RWPE1 (cell line): Measurements from ENCODE around the gene APOM.

ENCODE experiments used
- CTCF ChIA-PET: fragments of 350-600 bp; sonication (Branson Sonifier 250); formaldehyde crosslinking; extraction: SDS; loops from one replicate; lab custom pipeline; 2021; lab: Yijun Ruan, JAX
- POLR2A ChIA-PET: fragments of 400-600 bp; formaldehyde crosslinking; extraction: SDS; loops from one replicate; lab custom pipeline; 2020; ENCODE audit warnings: antibody characterized with exemption; ENCODE audit not compliant: low non-redundant PET; lab: Yijun Ruan, JAX
- DNase-seq: peaks from one replicate; pipeline ENCODE4 v3.0.0; 2012; ENCODE audit warnings: low spot score
- H3K27ac ChIP-seq: fragments of 450-650 bp; 2 replicates; pipeline ENCODE4 v1.5.1; 2017
- CTCF ChIP-seq: fragments of 450-650 bp; conservative IDR thresholded peaks from 2 replicates; pipeline ENCODE4 v1.5.1; 2017; ENCODE audit warnings: low read depth, mild to moderate bottlenecking

The APOM gene

GRCh38 chr6:31663961-31664789 lies 8.5 kb downstream of the APOM start:
- POLR2A ChIA-PET, result interaction anchor here (0.5 to 1.1 kb wide), 2 partner anchors 12 kb away, joined by 6 to 11 read pairs; partner anchors contain the start of gene BAG6
- peak overlapping the region; percentile 98 for H3K27ac ChIP-seq
- no peak for TF ChIP-seq CTCF
- CTCF ChIA-PET, result interaction anchor here (0.5 to 1.0 kb wide), 2 partner anchors 24 to 118 kb away, joined by 3 to 4 read pairs; partner anchors contain the start of gene ATP6V1G2
- peak; percentile 73 for DNase-seq

GRCh38 chr6:31664790-31665500 lies 9.3 kb downstream of the APOM start, which contains the start of gene GPANK1:
TSS of gene GPANK1 (minus strand) at chr6:31664997. CDS start at chr6:31664478, 519 bp downstream.
- peak within 1 kb of the TSS; percentile 98 for H3K27ac ChIP-seq
- ChIA-PET POLR2A (interaction anchor here (1.1 kb wide), 1 partner anchor 13 kb away, joined by 6 read pairs; the partner anchor contains the start of gene BAG6), CTCF (no interaction called here)
- peak; percentile 59 for DNase-seq
- no peak for TF ChIP-seq CTCF

- ChIA-PET CTCF (no interaction called here), POLR2A (interaction anchor here (0.5 to 1.1 kb wide), 2 partner anchors 13 to 1307 kb away, joined by 4 to 6 read pairs; partner anchors contain the start of gene BAG6)
- DNase-seq, result peak; percentile 96
- peak within 1 kb of the TSS; percentile 98 for H3K27ac ChIP-seq
- no peak for TF ChIP-seq CTCF
These were observed 10.0 kb downstream of the APOM start, which contains the start of gene CSNK2B for GRCh38 chr6:31665501-31666336. TSS of gene CSNK2B (plus strand) at chr6:31666080. CDS start at chr6:31666832, 752 bp downstream.

- no peak for DNase-seq
- H3K27ac ChIP-seq, result peak overlapping the region; percentile 98
- TF ChIP-seq CTCF, result no peak
- POLR2A ChIA-PET, result no interaction called here
- CTCF ChIA-PET, result no interaction called here
These were observed 10.8 kb downstream of the APOM start for GRCh38 chr6:31666337-31666965.

- no peak for TF ChIP-seq CTCF
- CTCF ChIA-PET, result no interaction called here
- H3K27ac ChIP-seq, result 0 out of 2 replicates have a peak within 1 kb of the TSS, but pooled peaks have one; percentile 4
- POLR2A ChIA-PET, result interaction anchor here (0.7 kb wide), 1 partner anchor 25 kb away, joined by 3 read pairs; no protein-coding TSS in a partner anchor
- DNase-seq, result no peak
These were observed 14.0 kb downstream of the APOM start, which contains the start of gene LY6G5B for GRCh38 chr6:31669676-31670075. TSS of gene LY6G5B (plus strand) at chr6:31669976. CDS start at chr6:31670951, 975 bp downstream.
